ENCODE data around the gene SPINK4. TPM values are rescaled to one million over a fixed set of nuclear protein-coding genes. Genes with fewer than 3 reads are reported as not detected.

Gene SPINK4
- total RNA-seq, 2 donors from 2014 or later = not detected

GRCh38 chr9:33257276-33257675 lies 17.3 kb downstream of the SPINK4 start:
- no peak for ATAC-seq
- peaks cover 18 to 45% of the 10 kb centered on the region in 2 donors for H3K36me3 ChIP-seq (replicated peaks in 1 of 2; ENCODE audit: insufficient read depth in 1 of 2, low read depth in 2 of 2)
- no peaks in the 10 kb centered on the region for H3K27me3 ChIP-seq
- intact Hi-C loops (cut with DNase I) = no loop called here
- TF ChIP-seq CTCF (IDR thresholded peaks at IDR 0.05) (no peak), POLR2A (IDR thresholded peaks at IDR 0.05) (no peak)
- H3K4me3 ChIP-seq = no peak overlapping the region
- WGBS, 2 donors = 84 to 89% methylated on average over 4 of the region's 4 CpGs
- no peaks in the 10 kb centered on the region for H3K4me1 ChIP-seq
- H3K9me3 ChIP-seq = no peaks in the 10 kb centered on the region
- no peak for DNase-seq
- no peak overlapping the region for H3K27ac ChIP-seq

- TF ChIP-seq CTCF (IDR thresholded peaks at IDR 0.05) (no peak), POLR2A (IDR thresholded peaks at IDR 0.05) (no peak)
- DNase-seq = no peak
- no peak for ATAC-seq
- no peaks in the 10 kb centered on the region for H3K27me3 ChIP-seq
- H3K9me3 ChIP-seq = no peaks in the 10 kb centered on the region
- peaks cover 13% of the 10 kb centered on the region for H3K4me1 ChIP-seq
- H3K4me3 ChIP-seq = no peak overlapping the region
- intact Hi-C loops (cut with DNase I) = no loop called here
- H3K36me3 ChIP-seq (replicated peaks in 1 of 2; ENCODE audit: insufficient read depth in 1 of 2, low read depth in 2 of 2) = peaks cover 14 to 30% of the 10 kb centered on the region in 2 donors
- H3K27ac ChIP-seq = no peak overlapping the region
- 75 to 78% methylated on average over 1 of the region's 1 CpG for WGBS, 2 donors
Observed at GRCh38 chr9:33260372-33260771, 20.4 kb downstream of the SPINK4 start.

GRCh38 chr9:33263131-33264002 lies 23.4 kb downstream of the SPINK4 start:
- no peak for ATAC-seq
- H3K27me3 ChIP-seq = no peaks in the 10 kb centered on the region
- peaks cover 8 to 9% of the 10 kb centered on the region in 2 donors for H3K36me3 ChIP-seq (replicated peaks in 1 of 2; ENCODE audit: insufficient read depth in 1 of 2, low read depth in 2 of 2)
- intact Hi-C loops (cut with DNase I) = no loop called here
- peak overlapping the region in 3 of 4 donors; percentile 88 to 92 (median 90) for H3K27ac ChIP-seq
- WGBS, 2 donors = 7 to 17% methylated on average over 11 to 25 of the region's 25 CpGs
- TF ChIP-seq POLR2A (IDR thresholded peaks at IDR 0.05) (no peak), CTCF (IDR thresholded peaks at IDR 0.05) (no peak)
- H3K9me3 ChIP-seq = no peaks in the 10 kb centered on the region
- peak overlapping the region; percentile 79 to 89 for H3K4me3 ChIP-seq
- DNase-seq = peak in 1 of 4 donors; percentile 24
- H3K4me1 ChIP-seq = peaks cover 23% of the 10 kb centered on the region

GRCh38 chr9:33264003-33264472 lies 24.1 kb downstream of the SPINK4 start:
- ATAC-seq (peak; percentile 9), DNase-seq (peak in 3 of 4 donors; percentile 46 to 53 (median 52))
- Histone ChIP-seq H3K27me3 (no peaks in the 10 kb centered on the region), H3K4me3 (peak overlapping the region; percentile 79 to 89), H3K27ac (peak overlapping the region; percentile 74 to 92 (median 89)), H3K4me1 (peaks cover 23% of the 10 kb centered on the region), H3K9me3 (no peaks in the 10 kb centered on the region), H3K36me3 (replicated peaks in 1 of 2; ENCODE audit: insufficient read depth in 1 of 2, low read depth in 2 of 2) (peaks cover 4 to 12% of the 10 kb centered on the region in 2 donors)
- intact Hi-C loops (cut with DNase I) = no loop called here
- WGBS, 2 donors = 0 to 1% methylated on average over 23 to 36 of the region's 37 CpGs
- no peak for TF ChIP-seq POLR2A (IDR thresholded peaks at IDR 0.05)
- no peak for TF ChIP-seq CTCF (IDR thresholded peaks at IDR 0.05)
